Central memory CD8-positive, alpha-beta T cell (primary cell): ENCODE measurements around the gene KLK7.

ENCODE experiments used
- ATAC-seq: fragments of 150-1000 bp; cut with Tn5 transposase; replicated peaks from 2 replicates; pipeline ENCODE4 v1.10.0; 2022; ENCODE audit warnings: mild to moderate bottlenecking, moderate FRiP score, moderate number of reproducible peaks; ENCODE audit not compliant: poor library complexity, severe bottlenecking; ENCODE audit errors: extremely low read depth
- DNase-seq, 2 donors: peaks; one replicate each; pipeline ENCODE4 v3.0.0; 2021; ENCODE audit warnings: low spot score in 2 of 2
- H3K27ac Mint-ChIP-seq: one replicate; pipeline ENCODE4 v1.8.0; 2022; ENCODE audit warnings: low read depth, mild to moderate bottlenecking, moderate library complexity, mixed read lengths
- H3K27me3 Mint-ChIP-seq: one replicate; pipeline ENCODE4 v1.8.0; 2022; ENCODE audit warnings: mixed read lengths
- H3K36me3 Mint-ChIP-seq: one replicate; pipeline ENCODE4 v1.8.0; 2022; ENCODE audit warnings: mild to moderate bottlenecking, moderate library complexity, mixed read lengths; ENCODE audit not compliant: insufficient read depth
- H3K4me1 Mint-ChIP-seq: one replicate; pipeline ENCODE4 v1.8.0; 2022; ENCODE audit warnings: mixed read lengths
- H3K4me3 Mint-ChIP-seq: one replicate; pipeline ENCODE4 v1.8.0; 2022; ENCODE audit warnings: mild to moderate bottlenecking, moderate library complexity, mixed read lengths
- H3K9me3 Mint-ChIP-seq: one replicate; pipeline ENCODE4 v1.8.0; 2022; ENCODE audit warnings: mixed read lengths

The KLK7 gene

DNA sequence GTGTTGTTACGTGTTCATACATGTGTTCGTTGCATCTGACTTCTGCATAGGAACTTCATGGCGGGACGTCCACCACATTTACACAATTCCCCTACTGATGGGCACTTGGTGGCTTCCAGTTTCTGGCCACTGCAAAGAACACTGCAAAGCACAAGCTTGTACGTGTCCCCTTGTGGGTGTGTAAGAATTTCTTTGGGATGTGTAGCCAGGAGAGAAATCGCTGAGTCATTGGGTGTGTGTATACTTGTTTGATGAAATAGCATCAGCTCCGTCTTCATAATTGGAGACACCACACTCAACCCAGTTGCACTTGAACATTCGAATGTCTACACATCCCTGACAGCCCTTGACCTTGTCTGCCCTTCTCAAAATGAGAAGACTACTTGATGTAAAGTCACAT, 50.1 kb downstream of the KLK7 start:
- H3K4me3 Mint-ChIP-seq, result no peak overlapping the region
- no peak overlapping the region for H3K27ac Mint-ChIP-seq
- H3K27me3 Mint-ChIP-seq, result peaks cover 58% of the 10 kb centered on the region
- ATAC-seq (no peak), DNase-seq (no peak)
- H3K9me3 Mint-ChIP-seq, result no peaks in the 10 kb centered on the region
- no peaks in the 10 kb centered on the region for H3K36me3 Mint-ChIP-seq
- H3K4me1 Mint-ChIP-seq, result no peaks in the 10 kb centered on the region

DNA sequence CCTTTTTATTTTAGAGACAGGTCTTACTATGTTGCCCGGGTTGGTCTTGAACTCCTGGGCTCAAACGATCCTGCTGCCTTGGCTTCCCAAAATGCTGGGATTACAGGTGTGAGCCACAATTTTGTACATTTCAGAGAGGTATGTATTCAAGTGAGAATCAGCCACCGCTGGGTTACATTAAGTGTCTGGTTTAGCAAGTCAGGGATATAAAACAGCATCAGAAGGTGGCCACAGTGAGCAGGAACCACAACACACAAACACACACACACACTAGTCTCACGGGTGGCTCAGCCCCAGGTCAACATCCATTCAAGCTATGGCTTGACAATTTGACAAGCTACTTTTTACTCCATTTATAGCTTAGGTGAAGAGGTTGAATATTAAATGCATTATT, 51.0 kb downstream of the KLK7 start:
- ATAC-seq (no peak), DNase-seq (no peak)
- Mint-ChIP-seq H3K27ac (no peak overlapping the region), H3K36me3 (no peaks in the 10 kb centered on the region), H3K9me3 (no peaks in the 10 kb centered on the region), H3K4me3 (no peak overlapping the region), H3K27me3 (peaks cover 68% of the 10 kb centered on the region), H3K4me1 (no peaks in the 10 kb centered on the region)

DNA sequence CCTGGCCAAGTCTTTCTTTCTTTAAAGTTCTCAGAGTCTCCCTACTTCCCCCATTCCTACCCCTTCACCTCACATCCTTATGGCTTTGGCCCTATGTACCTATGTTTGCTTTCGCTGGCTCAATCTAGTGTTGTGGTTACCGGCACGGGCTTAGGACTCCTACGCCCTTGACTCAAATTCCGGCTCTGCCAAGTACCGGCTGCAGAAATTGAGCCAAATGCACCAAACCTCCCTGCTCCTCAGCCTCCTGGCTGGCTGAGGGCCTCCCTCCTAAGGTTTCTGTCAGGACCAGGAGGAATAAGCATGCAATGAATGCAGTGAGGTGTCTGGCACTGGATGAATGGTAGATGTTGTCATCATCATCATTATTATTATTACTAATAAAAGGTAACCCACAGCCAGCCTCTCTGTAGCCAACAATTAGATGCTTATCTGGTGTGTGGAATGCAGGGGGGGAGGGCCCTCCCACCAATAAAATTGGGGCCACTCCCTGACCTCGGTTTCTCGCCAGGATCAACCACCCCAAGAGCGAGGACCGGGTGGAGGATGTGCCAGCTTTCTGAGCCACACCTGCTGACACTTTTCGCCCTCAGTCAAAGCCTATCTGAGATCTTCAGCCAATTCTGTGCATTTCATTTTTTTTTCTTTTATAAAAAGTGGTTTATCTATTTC, 51.6 kb downstream of the KLK7 start:
- Mint-ChIP-seq H3K27me3 (peaks cover 73% of the 10 kb centered on the region), H3K4me1 (no peaks in the 10 kb centered on the region), H3K36me3 (no peaks in the 10 kb centered on the region), H3K4me3 (no peak overlapping the region), H3K9me3 (no peaks in the 10 kb centered on the region), H3K27ac (no peak overlapping the region)
- no peak for ATAC-seq
- DNase-seq, result no peak

DNA sequence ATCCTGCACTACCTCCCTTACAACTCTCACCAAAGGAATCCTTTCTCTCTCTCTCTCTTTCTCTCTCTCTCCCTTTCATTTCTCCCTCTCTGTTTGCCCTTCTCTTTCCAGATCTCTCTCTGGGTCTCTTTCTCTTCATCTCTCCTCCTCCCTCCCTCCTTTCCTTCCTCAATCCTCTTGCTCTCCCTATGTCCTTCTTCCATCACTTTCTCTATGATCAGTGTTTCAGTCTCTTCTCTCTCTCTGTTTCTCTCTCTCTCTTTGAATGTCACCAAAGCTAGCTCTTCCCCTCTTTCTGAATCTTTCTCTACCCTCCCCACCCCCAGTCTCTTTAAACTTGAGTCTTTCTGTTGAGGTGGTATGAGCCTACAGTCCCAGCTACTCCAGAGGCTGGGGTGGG, 52.7 kb downstream of the KLK7 start:
- Mint-ChIP-seq H3K9me3 (no peaks in the 10 kb centered on the region), H3K36me3 (no peaks in the 10 kb centered on the region), H3K27me3 (peaks cover 70% of the 10 kb centered on the region), H3K27ac (no peak overlapping the region), H3K4me1 (no peaks in the 10 kb centered on the region), H3K4me3 (no peak overlapping the region)
- DNase-seq (no peak), ATAC-seq (no peak)

- Mint-ChIP-seq H3K4me1 (no peaks in the 10 kb centered on the region), H3K4me3 (no peak overlapping the region), H3K27ac (no peak overlapping the region), H3K36me3 (no peaks in the 10 kb centered on the region), H3K9me3 (no peaks in the 10 kb centered on the region), H3K27me3 (peaks cover 56% of the 10 kb centered on the region)
- DNase-seq, result no peak
- no peak for ATAC-seq
Observed at GRCh38 chr19:50928831-50929230, 54.9 kb downstream of the KLK7 start.
